ENCODE measurements around the gene NCBP3. TPM values are rescaled to one million over a fixed set of nuclear protein-coding genes. Genes with fewer than 3 reads are reported as not detected.

Gene NCBP3
- total RNA-seq, 1 donor from 2014 or later = 45.8 TPM

DNA sequence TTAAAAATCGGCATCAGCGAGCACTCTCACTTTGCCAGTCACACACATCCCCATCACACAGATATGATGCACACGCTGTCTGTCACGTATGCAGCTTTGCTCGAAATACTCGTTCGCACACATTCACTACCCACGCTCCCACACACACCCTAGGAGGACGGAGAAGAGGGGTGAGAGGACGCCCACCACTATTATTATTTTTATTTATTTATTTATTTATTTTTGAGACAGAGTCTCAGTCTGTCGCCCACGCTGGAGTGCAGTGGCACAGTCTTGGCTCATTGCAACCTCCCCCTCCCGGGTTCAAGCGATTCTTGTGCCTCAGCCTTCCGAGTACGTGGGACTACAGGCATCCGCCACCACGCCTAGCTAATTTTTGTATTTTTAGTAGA, 92.0 kb downstream of the NCBP3 start:
- TF ChIP-seq, protein P1, sequence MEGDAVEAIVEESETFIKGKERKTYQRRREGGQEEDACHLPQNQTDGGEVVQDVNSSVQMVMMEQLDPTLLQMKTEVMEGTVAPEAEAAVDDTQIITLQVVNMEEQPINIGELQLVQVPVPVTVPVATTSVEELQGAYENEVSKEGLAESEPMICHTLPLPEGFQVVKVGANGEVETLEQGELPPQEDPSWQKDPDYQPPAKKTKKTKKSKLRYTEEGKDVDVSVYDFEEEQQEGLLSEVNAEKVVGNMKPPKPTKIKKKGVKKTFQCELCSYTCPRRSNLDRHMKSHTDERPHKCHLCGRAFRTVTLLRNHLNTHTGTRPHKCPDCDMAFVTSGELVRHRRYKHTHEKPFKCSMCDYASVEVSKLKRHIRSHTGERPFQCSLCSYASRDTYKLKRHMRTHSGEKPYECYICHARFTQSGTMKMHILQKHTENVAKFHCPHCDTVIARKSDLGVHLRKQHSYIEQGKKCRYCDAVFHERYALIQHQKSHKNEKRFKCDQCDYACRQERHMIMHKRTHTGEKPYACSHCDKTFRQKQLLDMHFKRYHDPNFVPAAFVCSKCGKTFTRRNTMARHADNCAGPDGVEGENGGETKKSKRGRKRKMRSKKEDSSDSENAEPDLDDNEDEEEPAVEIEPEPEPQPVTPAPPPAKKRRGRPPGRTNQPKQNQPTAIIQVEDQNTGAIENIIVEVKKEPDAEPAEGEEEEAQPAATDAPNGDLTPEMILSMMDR (IDR thresholded peaks at IDR 0.05) = no peak
- Mint-ChIP-seq H3K27me3 (ENCODE audit: unreplicated experiment) (peaks cover 8% of the 10 kb centered on the region), H3K4me3 (ENCODE audit: unreplicated experiment) (no peak overlapping the region), H3K27ac (ENCODE audit: unreplicated experiment) (no peak overlapping the region), H3K9me3 (ENCODE audit: unreplicated experiment) (no peaks in the 10 kb centered on the region), H3K4me1 (ENCODE audit: unreplicated experiment) (no peaks in the 10 kb centered on the region), H3K36me3 (ENCODE audit: unreplicated experiment) (no peaks in the 10 kb centered on the region)
- DNase-seq (ENCODE audit: extremely low spot score, unreplicated experiment) = no peak

DNA sequence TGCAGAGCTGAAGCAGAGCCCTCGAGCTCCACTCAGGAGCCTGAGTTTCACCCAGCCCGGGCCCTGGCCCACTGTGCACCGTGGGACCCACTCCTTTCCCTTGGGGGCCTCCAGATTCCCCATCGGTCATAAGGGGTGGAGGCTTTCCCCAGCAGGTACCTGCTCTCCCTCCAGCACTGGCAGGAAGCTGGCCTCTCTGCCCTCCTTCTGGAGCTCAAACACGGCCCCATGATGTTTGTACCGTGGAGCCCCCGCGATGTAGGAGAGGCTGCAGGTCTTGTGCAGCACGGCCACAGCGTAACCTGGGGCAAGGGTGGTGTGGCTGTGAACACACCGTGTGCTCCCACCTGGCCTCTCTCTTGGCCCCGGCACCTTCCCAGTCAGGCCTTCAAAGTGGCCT, 92.4 kb downstream of the NCBP3 start:
- H3K9me3 Mint-ChIP-seq (ENCODE audit: unreplicated experiment) = no peaks in the 10 kb centered on the region
- peaks cover 12% of the 10 kb centered on the region for H3K27me3 Mint-ChIP-seq (ENCODE audit: unreplicated experiment)
- H3K36me3 Mint-ChIP-seq (ENCODE audit: unreplicated experiment) = no peaks in the 10 kb centered on the region
- TF ChIP-seq, protein P1 (IDR thresholded peaks at IDR 0.05) = no peak
- H3K4me3 Mint-ChIP-seq (ENCODE audit: unreplicated experiment) = no peak overlapping the region
- no peaks in the 10 kb centered on the region for H3K4me1 Mint-ChIP-seq (ENCODE audit: unreplicated experiment)
- DNase-seq (ENCODE audit: extremely low spot score, unreplicated experiment) = no peak
- no peak overlapping the region for H3K27ac Mint-ChIP-seq (ENCODE audit: unreplicated experiment)

Other genes with a start within 250 kb of the NCBP3 start
- gene TRPV1, start 236.8 kb downstream of the NCBP3 start, total RNA-seq = 4.0 and 4.5 TPM in 2 replicates
- gene SHPK, start 210.0 kb downstream of the NCBP3 start, total RNA-seq = 8.5 and 9.8 TPM in 2 replicates
- 23.8 and 24.9 TPM in 2 replicates for gene CTNS, start 209.5 kb downstream of the NCBP3 start, total RNA-seq
- 149 TPM in 2 replicates for gene TAX1BP3, start 177.7 kb downstream of the NCBP3 start, total RNA-seq
- gene EMC6, start 177.4 kb downstream of the NCBP3 start, total RNA-seq = 37.0 and 43.8 TPM in 2 replicates
- gene P2RX5, start 150.1 kb downstream of the NCBP3 start, total RNA-seq = 0.34 and 0.43 TPM in 2 replicates
- 1.9 and 2.6 TPM in 2 replicates for gene HASPIN, start 122.3 kb downstream of the NCBP3 start, total RNA-seq
- gene ITGAE, start 45.1 kb downstream of the NCBP3 start, total RNA-seq = 24.5 and 25.3 TPM in 2 replicates
- 1.3 and 1.8 TPM in 2 replicates for gene CAMKK1, start 46.8 kb upstream of the NCBP3 start, total RNA-seq
- not detected in 2 replicates for gene P2RX1, start 70.2 kb upstream of the NCBP3 start, total RNA-seq
- not detected in 2 replicates for gene ATP2A3, start 118.2 kb upstream of the NCBP3 start, total RNA-seq

Measured in osteocyte (in vitro differentiated cells).